HepG2 (cell line): ENCODE measurements around the gene MED19. TPM values are rescaled to one million over a fixed set of nuclear protein-coding genes. Genes with fewer than 3 reads are reported as not detected.

Experiments used
- ERF ChIP-seq: IDR thresholded peaks from 2 replicates; pipeline ENCODE4 v1.6.1; 2018; ENCODE audit warnings: missing biosample characterization, missing genetic modification reagents
- JUN ChIP-seq: sonication (generic); formaldehyde crosslinking; IDR thresholded peaks from 2 replicates; pipeline ENCODE4 v1.4.0; 2020; ENCODE audit warnings: mild to moderate bottlenecking, missing genetic modification reagents
- RAD51 ChIP-seq: fragments of 450-650 bp; IDR thresholded peaks from 2 replicates; pipeline ENCODE4 v1.6.1; 2016; ENCODE audit warnings: borderline replicate concordance
- RBM39 ChIP-seq: fragments of 200-400 bp; formaldehyde crosslinking; IDR thresholded peaks from one replicate; pipeline ENCODE4 v1.6.1; 2018; ENCODE audit warnings: antibody characterized with exemption, mild to moderate bottlenecking, low read depth, low read length; ENCODE audit not compliant: poor library complexity, severe bottlenecking
- SAP130 ChIP-seq: IDR thresholded peaks from 2 replicates; pipeline ENCODE4 v1.6.1; 2016; ENCODE audit warnings: low read depth
- SMC3 ChIP-seq: IDR thresholded peaks from 2 replicates; pipeline ENCODE4 v1.6.1; 2011; ENCODE audit warnings: low read length, improper control_type of control experiment
- SOX5 ChIP-seq: IDR thresholded peaks from 2 replicates; pipeline ENCODE4 v1.6.1; 2016; ENCODE audit warnings: borderline replicate concordance
- TBL1XR1 ChIP-seq: fragments of 150-350 bp; IDR thresholded peaks from 2 replicates; pipeline ENCODE4 v1.6.1; 2014; ENCODE audit warnings: borderline replicate concordance, low read length; ENCODE audit not compliant: partially characterized antibody
- ZBTB42 ChIP-seq: sonication (generic); formaldehyde crosslinking; IDR thresholded peaks from 2 replicates; pipeline ENCODE4 v1.5.0; 2020; ENCODE audit warnings: mild to moderate bottlenecking, missing genetic modification reagents
- ZNF138 ChIP-seq: sonication (generic); formaldehyde crosslinking; IDR thresholded peaks from 2 replicates; pipeline ENCODE4 v1.5.0; 2020; ENCODE audit warnings: mild to moderate bottlenecking, low read depth, missing genetic modification reagents
- ZNF256 ChIP-seq: sonication (generic); formaldehyde crosslinking; conservative IDR thresholded peaks from 2 replicates; pipeline ENCODE4 v1.4.0; 2020; ENCODE audit warnings: missing genetic modification reagents
- ZNF562 ChIP-seq: sonication (generic); formaldehyde crosslinking; IDR thresholded peaks from 2 replicates; pipeline ENCODE4 v1.8.0; 2022; ENCODE audit warnings: missing genetic modification reagents, borderline replicate concordance
- ZNF747 ChIP-seq: sonication (generic); formaldehyde crosslinking; IDR thresholded peaks from 2 replicates; pipeline ENCODE4 v1.8.1; 2023; ENCODE audit warnings: missing genetic modification reagents, mild to moderate bottlenecking, borderline replicate concordance
- polyA plus RNA-seq, 8 experiments: library from polyadenylated mRNA; depleted of rRNA in 3 of 8; stranded (reverse) in 7 of 8; unstranded in 1 of 8; fragments of >200 nt; fragmentation: Illumina TruSeq in 4 of 8; extraction: Trizol in 4 of 8; gene quantifications; 2 replicates each; pipeline versions ENCODE4 v1.2.1 to v1.2.3, GENCODE V29; 2011 to 2016; ENCODE audit warnings: low read depth in 4 of 8, missing spikeins in 1 of 8, mixed read lengths in 1 of 8; ENCODE audit not compliant: insufficient read depth in 1 of 8
- total RNA-seq, 5 experiments: library from RNA; depleted of rRNA; stranded (reverse); fragments of >200 nt; fragmentation: Illumina TruSeq; extraction: Trizol; gene quantifications; 2 replicates each; pipeline ENCODE4 v1.2.3, GENCODE V29; 2016; ENCODE audit warnings: low read depth in 1 of 5
- TF ChIP-seq, protein P1 (sequence below): sonication (generic); formaldehyde crosslinking; IDR thresholded peaks from 2 replicates; pipeline ENCODE4 v1.4.0; 2020; ENCODE audit warnings: low read depth, mild to moderate bottlenecking, missing genetic modification reagents
- TF ChIP-seq, protein P2 (sequence below): IDR thresholded peaks from 2 replicates; pipeline ENCODE4 v1.6.1; 2016; ENCODE audit warnings: low read depth, control low read depth
- TF ChIP-seq, protein P3 (sequence below): IDR thresholded peaks from 2 replicates; pipeline ENCODE4 v1.6.1; 2016; ENCODE audit warnings: missing biosample characterization, missing genetic modification reagents, low read depth
- TF ChIP-seq, protein P4 (sequence below): IDR thresholded peaks from 2 replicates; pipeline ENCODE4 v1.4.0; 2020; ENCODE audit warnings: mild to moderate bottlenecking, missing genetic modification reagents
- TF ChIP-seq, protein P5 (sequence below): sonication (generic); formaldehyde crosslinking; IDR thresholded peaks from 2 replicates; pipeline ENCODE4 v1.5.1; 2020; ENCODE audit warnings: missing genetic modification reagents, mild to moderate bottlenecking, borderline replicate concordance

Gene MED19
- total and polyA plus RNA-seq, 2 of the 13 experiments (the other 11 are each of a cell fraction or from before 2014, with no cell fraction given): 12.9 to 13.8 TPM

DNA sequence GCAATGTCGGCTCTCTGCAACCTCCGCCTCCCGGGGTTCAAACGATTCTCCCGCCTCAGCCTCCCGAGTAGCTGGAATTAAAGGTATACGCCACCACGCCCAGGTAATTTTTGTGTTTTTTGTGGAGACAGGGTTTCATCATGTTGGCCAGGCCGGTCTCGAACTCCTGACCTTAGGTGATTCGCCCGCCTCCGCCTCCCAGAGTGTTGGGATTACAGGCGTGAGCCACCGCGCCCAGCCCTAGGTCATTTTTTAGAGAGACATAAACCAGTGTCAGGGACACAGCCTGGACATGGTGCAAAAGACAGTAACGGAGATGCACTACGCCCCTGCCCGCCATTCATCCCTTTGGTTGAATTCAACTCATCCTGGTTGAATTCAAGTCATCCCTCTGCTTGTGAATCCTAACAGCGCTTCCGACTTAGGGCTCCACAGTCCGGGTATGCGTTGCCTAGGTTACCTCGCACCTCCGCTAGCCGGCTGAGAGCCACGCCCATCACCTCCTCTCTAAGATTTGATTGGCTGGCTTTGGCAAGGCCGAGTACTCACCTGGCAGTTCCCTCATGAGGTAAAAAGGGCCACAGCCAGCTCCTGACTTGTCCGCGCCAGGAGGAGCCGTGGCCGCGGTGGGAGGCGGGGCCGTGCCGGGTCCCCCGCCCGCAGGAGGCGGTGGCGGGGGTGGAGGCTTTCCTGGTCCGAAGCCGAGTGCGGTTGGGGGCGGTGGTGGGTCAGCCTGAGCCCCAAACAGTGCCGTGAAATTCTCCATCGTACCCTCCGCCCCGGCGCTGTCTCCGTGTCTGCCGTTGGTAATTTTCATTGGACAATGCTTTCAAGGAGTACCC is at the start of gene MED19 (continued):
- TF ChIP-seq, protein P1, sequence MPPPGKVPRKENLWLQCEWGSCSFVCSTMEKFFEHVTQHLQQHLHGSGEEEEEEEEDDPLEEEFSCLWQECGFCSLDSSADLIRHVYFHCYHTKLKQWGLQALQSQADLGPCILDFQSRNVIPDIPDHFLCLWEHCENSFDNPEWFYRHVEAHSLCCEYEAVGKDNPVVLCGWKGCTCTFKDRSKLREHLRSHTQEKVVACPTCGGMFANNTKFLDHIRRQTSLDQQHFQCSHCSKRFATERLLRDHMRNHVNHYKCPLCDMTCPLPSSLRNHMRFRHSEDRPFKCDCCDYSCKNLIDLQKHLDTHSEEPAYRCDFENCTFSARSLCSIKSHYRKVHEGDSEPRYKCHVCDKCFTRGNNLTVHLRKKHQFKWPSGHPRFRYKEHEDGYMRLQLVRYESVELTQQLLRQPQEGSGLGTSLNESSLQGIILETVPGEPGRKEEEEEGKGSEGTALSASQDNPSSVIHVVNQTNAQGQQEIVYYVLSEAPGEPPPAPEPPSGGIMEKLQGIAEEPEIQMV: no peak
- TF ChIP-seq ZNF747 (no peak), ZNF256 (CRISPR knock-in tag) (no peak), ZNF562 (CRISPR knock-in tag) (no peak), SMC3 (no peak), JUN (no peak), TBL1XR1 (no peak), ZBTB42 (CRISPR knock-in tag) (no peak), SAP130 (CRISPR knock-in tag) (peak; percentile 82), SOX5 (no peak), RAD51 (no peak), ZNF138 (no peak), ERF (CRISPR knock-in tag) (no peak), RBM39 (peak; percentile 59)
- TF ChIP-seq, protein P2, sequence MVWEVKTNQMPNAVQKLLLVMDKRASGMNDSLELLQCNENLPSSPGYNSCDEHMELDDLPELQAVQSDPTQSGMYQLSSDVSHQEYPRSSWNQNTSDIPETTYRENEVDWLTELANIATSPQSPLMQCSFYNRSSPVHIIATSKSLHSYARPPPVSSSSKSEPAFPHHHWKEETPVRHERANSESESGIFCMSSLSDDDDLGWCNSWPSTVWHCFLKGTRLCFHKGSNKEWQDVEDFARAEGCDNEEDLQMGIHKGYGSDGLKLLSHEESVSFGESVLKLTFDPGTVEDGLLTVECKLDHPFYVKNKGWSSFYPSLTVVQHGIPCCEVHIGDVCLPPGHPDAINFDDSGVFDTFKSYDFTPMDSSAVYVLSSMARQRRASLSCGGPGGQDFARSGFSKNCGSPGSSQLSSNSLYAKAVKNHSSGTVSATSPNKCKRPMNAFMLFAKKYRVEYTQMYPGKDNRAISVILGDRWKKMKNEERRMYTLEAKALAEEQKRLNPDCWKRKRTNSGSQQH (CRISPR knock-in tag): peak; percentile 30; the same call in 1 of the 2 replicates
- TF ChIP-seq, protein P3, sequence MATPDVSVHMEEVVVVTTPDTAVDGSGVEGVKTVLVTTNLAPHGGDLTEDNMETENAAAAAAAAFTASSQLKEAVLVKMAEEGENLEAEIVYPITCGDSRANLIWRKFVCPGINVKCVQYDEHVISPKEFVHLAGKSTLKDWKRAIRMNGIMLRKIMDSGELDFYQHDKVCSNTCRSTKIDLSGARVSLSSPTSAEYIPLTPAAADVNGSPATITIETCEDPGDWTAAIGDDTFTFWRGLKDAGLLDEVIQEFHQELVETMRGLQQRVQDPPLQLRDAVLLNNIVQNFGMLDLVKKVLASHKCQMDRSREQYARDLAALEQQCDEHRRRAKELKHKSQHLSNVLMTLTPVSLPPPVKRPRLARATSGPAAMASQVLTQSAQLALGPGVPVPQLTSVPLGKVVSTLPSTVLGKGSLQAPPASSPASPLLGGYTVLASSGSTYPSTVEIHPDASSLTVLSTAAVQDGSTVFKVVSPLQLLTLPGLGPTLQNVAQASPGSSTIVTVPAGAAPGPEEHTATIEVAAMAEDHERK (CRISPR knock-in tag): no peak
- TF ChIP-seq, protein P4, sequence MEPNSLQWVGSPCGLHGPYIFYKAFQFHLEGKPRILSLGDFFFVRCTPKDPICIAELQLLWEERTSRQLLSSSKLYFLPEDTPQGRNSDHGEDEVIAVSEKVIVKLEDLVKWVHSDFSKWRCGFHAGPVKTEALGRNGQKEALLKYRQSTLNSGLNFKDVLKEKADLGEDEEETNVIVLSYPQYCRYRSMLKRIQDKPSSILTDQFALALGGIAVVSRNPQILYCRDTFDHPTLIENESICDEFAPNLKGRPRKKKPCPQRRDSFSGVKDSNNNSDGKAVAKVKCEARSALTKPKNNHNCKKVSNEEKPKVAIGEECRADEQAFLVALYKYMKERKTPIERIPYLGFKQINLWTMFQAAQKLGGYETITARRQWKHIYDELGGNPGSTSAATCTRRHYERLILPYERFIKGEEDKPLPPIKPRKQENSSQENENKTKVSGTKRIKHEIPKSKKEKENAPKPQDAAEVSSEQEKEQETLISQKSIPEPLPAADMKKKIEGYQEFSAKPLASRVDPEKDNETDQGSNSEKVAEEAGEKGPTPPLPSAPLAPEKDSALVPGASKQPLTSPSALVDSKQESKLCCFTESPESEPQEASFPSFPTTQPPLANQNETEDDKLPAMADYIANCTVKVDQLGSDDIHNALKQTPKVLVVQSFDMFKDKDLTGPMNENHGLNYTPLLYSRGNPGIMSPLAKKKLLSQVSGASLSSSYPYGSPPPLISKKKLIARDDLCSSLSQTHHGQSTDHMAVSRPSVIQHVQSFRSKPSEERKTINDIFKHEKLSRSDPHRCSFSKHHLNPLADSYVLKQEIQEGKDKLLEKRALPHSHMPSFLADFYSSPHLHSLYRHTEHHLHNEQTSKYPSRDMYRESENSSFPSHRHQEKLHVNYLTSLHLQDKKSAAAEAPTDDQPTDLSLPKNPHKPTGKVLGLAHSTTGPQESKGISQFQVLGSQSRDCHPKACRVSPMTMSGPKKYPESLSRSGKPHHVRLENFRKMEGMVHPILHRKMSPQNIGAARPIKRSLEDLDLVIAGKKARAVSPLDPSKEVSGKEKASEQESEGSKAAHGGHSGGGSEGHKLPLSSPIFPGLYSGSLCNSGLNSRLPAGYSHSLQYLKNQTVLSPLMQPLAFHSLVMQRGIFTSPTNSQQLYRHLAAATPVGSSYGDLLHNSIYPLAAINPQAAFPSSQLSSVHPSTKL (CRISPR knock-in tag): no peak
- TF ChIP-seq, protein P5, sequence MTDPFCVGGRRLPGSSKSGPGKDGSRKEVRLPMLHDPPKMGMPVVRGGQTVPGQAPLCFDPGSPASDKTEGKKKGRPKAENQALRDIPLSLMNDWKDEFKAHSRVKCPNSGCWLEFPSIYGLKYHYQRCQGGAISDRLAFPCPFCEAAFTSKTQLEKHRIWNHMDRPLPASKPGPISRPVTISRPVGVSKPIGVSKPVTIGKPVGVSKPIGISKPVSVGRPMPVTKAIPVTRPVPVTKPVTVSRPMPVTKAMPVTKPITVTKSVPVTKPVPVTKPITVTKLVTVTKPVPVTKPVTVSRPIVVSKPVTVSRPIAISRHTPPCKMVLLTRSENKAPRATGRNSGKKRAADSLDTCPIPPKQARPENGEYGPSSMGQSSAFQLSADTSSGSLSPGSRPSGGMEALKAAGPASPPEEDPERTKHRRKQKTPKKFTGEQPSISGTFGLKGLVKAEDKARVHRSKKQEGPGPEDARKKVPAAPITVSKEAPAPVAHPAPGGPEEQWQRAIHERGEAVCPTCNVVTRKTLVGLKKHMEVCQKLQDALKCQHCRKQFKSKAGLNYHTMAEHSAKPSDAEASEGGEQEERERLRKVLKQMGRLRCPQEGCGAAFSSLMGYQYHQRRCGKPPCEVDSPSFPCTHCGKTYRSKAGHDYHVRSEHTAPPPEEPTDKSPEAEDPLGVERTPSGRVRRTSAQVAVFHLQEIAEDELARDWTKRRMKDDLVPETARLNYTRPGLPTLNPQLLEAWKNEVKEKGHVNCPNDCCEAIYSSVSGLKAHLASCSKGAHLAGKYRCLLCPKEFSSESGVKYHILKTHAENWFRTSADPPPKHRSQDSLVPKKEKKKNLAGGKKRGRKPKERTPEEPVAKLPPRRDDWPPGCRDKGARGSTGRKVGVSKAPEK (CRISPR knock-in tag): no peak
